HG02870 (cell line): ENCODE data around the gene TMOD1.
"Not testable (repeated sequence)": the region's sequence is repeated elsewhere in the genome, so short reads cannot be mapped to it uniquely, and the experiment has no call there.

ENCODE experiments used
- ATAC-seq: cut with Tn5 transposase; IDR thresholded peaks from one replicate; pipeline ENCODE4 v1.9.1; 2021; ENCODE audit warnings: mild to moderate bottlenecking, moderate library complexity; ENCODE audit not compliant: unreplicated experiment

TMOD1 gene

DNA sequence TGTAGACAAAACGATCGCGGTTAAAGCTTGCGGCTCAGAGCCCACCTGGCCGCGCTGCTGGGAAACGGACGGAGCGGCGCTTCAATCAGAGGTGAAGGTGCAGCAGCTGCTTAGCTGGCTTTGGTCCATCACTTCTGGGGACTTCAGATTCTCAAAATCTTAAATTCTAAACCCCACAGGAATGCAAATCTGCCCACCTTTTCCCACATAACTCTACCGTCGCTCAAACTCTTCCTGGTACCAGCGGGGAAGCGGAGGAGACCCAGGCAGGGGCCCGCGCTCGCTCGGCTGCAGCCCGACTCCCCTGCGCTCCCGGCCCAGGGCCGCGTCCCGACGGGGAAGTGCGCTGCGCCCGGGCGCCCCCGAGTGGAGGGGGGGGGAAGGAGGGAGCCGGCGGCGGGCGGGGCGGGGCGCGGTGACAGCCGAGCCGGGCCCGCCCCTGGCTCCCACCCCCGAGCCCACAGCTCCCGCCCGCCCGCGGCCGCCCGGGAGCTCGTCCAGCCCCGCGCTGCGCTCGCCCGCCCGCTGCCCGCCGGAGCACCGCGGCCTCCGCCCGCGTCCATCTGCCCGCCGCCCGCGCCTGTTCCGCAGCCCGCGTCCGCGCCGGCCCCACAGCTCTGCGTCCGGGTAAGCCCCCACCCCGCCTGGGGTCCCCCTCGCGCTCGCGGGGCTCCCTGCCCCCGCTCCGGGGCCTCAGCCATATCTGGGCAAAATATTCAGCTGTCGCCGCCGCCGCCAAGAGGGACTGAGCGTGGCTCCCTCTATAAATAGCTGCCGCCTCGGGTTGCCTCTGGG lies at the start of gene TMOD1:
TMOD1 (plus strand) TSS at position 490 of the 795 bp plus-strand sequence. CDS start 22,523 bp downstream, outside the sequence.
- ATAC-seq = peak; percentile 60

DNA sequence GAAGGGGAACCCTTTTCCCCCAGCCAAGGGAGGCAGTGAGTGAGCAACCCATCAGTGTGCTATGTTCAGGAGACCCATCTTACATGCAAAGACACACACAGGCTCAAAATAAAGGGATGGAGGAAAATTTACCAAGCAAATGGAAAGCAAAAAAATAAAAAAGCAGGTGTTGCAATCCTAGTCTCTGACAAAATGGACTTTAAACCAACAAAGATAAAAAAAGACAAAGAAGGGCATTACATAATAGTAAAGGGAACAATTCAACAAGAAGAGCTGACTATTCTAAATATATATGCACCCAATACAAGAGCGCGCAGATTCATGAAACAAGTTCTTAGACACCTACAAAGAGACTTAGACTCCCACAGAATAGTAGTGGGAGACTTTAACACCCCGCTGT lies 47.9 kb upstream of the TMOD1 start:
- ATAC-seq = not testable (repeated sequence)

DNA sequence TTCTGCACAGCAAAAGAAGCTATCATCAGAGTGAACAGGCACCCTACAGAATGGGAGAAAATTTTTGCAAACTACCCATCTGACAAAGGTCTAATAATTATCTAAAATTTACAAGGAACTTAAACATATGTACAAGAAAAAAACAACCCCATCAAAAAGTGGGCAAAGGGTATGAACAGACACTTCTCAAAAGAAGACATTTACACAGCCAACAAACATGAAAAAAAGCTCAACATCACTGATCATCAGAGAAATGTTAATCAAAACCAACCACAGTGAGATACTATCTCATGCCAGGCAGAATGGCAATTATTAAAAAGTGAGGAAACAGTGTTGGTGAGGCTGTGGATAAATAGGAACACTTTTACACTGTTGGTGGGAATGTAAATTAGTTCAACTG lies 44.6 kb upstream of the TMOD1 start:
- not testable (repeated sequence) for ATAC-seq

DNA sequence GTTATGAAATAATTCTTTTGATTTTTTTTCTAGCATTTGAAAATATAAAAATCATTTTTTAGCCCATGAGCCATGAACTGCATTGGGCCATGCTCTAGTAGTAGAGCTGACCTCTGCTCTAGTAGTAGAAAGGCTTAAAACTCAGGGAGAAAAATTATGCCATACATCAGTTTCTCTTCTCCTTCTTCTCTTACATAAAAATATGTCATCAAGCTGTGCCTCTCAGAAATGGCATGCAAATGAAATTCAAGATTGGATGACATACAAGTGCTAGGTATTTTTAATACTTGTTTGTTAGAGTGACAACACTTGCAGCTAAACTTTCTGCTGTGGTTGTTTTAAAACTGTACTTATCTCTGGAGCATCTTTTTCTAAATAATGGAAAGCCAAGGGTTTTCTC lies 42.1 kb upstream of the TMOD1 start:
- no peak for ATAC-seq

DNA sequence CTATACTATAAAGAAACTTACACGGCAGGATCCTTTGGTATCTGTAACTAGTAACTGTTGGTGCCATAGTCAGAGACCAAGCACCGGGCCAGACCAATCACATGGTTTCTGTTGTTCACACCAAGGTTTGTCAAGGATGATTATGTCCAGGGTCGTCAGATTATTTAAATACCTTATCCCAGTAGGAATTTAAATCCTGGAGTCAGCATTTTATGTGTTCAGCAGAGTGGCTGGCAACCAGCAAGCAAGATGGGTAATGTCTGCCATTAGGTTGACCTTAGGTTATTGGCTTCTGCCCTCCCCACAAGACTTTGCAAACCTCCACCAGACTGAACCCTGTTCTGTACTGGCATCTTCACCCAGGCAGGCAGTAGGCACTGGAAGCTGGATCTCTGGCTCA lies 39.3 kb upstream of the TMOD1 start:
- no peak for ATAC-seq

DNA sequence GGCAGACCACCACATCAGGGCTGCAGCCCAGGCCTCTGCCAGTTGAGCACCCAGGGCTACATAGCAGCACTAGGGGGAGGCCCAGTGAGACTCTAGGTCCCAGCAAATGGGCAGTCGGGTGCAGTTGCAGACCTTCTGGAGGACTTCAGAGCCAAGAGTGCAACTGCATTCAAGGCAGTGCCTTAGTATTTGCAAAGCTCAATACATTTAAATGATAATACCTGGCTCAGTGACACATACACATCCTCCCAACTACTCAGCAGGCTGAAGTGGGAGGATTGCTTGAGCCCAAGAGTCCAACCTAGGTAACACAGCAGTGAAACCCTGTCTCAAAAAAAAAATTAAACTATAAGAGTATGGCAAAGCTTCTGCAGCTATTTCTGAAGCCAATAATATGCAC lies 38.6 kb upstream of the TMOD1 start:
- no peak for ATAC-seq

DNA sequence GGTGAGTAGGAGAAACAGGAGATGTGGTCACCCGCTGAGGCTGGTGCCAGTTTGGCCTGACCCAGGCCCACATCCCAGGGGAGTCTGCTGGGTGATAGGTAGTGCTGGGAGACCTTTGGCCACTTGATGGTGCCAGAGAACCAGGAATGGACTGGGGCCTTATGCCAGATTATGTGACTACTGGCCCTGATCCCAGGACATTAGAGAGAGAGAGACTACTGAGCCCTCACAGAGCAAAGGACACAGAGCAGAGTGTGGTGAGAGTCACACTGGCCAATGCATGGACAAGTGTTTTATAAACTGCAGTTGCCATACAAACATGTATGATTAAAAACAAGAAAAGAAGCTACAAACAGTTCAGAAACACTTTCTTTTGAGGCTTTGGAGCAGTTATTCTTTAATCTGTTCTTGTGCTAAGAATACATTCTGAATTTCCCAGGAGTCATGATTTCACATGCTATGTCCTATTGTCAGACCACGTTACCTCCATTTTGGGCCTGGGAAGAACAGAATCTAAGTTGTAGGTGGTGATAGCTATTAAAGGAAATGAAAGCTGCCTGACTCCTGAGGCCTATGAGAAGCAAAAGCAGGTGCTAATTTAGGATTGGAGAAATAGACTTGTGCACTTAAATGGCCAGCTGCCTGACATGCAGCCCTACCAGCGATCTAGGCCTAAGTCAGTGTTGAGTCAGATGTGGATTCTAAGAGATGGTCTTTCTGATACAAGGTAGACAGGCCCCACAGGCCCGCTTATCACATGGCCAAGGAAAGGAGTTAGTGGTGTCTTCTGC lies 32.6 kb upstream of the TMOD1 start:
- ATAC-seq = peak; percentile 81

DNA sequence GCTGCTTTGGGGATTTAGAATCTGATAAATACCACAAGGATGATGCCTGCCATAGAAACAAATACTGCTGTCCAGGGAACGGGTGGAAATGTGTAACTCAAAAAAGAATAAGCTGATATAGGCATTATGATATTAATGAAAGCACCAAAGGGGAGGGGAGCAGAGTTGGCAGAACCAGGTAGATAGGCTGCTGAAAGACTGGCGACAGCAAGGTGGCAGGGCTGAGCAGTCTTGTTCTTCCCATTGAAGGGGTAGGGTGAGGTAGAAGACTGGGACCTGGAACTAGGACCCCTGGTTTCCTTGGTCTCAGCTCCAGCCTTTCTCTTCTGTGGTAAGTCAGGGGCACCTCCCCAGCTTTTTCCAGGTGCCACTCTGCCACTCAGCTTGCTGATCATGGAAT lies 31.4 kb upstream of the TMOD1 start:
- no peak for ATAC-seq

DNA sequence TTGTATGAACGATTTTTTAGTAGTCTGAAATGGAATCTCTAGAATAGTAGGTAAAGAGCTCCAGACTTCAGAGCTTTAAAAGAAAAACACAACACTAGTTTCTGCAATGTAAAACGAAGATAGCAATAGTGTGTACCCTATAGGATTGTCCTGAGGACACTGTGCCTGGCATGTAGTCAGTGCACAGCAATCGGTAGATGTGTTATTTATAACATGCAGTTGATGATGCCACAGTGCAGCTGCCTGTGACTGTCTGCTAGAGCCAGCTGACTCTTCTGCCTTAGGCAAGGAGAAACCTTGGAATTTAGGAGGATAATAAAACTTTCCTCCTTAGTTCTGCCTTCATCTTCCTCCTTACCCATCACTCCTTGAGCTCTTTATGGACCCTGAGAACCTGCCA lies 27.7 kb upstream of the TMOD1 start:
- ATAC-seq = no peak

DNA sequence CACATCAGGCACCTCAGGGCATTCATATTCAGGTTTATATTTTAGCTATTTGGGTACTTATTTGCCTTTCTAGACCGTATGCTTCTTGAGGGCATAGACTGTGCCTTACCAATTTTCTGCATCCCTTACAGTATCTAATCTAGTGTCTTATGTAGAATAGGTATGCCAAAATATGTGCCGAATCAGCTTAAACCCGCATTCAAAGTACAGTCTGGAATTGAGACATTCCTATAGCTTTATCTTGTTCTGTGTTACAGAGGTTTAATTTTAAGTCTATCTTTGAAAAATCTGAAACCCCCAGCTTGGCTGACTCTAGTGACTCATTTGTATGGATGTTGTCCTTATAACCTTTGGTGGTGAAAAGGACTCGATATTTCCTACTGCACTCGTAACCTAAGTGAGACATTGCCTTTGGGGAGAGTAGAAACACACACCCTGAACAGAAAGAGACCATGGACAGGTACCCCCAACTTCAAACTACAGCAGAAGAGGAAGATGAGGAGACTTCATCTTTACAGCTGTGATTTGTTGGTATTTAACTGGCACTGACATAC lies 27.0 kb upstream of the TMOD1 start:
- ATAC-seq = no peak

DNA sequence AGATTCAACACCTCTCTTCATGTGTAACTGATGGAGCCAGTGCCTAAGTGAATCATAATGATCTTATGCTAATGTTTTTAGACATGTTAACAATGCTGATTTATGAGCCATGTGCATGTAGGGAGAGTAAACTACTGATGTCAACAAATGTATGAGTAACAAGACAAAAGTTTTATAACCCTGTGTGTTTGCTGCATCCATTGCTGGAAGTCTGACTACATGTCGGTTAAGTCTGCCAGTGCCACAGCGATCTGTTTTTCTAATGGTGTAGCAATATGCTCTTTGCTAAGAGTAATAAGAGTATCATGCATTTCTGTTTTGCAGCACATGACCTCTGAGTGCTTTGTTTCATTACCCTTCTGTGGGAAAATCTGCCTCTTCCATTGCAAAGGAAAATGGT lies 26.4 kb upstream of the TMOD1 start:
- no peak for ATAC-seq

DNA sequence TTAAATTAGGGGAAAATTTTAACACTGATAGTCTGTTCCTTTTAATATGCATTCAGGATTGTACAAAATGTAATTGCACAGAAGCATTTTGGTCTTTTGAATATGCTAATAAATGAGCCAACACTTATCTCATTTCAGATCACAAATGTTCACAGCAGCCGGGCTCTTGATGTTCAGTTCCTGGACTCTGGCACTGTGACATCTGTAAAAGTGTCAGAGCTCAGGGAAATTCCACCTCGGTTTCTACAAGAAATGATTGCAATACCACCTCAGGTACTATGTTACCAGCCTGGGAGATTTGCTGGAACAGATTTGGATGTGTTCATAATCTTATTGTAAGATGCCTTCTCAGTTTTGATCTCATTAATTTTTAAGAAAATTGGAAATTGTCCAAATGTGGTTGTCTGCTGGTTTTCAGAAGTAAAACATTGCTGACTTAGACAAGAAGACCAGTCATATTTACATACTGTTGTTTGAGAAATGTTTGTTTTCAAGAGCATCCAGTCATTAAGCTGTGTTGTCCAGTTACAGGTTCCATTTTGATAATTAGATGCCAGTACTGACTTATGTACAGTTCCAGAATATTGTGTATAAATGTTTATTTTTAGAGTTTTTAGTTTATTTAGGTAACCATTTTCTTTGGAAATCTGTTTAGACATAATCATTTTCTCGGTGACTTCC lies 23.0 kb upstream of the TMOD1 start:
- ATAC-seq = no peak

DNA sequence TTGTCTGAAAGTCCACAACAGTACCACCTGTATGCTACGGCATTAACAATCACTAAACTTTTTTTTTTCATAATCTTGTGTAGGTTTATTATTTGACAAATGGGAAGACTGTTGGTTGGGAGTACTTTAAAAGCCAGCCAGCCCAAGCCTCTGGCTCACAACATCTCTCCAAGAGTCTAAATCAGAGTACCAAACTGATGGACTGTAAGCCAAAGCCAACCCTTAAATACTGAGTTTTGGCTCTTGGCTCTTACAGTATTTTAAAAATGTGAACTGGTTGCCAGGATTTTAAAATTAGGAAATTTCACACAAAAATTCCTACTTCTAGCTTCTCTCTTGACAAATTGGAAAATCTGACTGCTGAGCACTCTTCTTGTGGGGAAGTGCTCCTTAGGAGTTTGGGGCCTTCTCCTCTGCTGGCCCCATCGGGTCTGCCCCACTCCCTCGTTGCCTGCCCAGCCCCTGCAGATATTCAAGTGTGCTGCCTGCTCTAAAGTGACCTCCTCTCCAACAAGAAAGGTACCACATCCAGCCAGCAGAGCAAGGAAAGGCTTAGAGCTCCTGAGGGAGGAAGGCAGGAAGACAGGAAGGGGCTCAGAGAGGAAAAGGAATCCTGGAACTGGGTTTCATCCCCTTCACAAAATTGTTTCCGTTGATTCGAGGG lies 21.8 kb upstream of the TMOD1 start:
- ATAC-seq = no peak

DNA sequence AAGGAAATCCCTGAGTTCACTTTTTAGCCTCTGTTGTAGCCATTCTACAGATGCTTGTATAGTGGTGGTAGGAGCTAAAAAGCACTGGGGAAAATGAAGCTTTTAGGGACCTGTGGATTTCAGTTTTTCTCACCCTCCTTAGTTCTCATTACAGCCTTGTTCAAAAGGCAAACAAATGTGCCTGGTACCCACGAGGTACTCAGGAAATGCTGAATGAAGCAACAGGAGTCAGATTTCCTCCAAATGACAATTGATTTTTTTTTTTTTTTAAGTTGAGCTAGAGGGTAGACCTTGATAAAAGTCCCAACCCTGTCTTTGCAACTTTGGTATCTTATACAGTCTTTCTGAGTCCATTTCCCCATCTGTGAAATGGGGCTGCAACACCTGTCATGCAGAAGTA lies 21.3 kb upstream of the TMOD1 start:
- ATAC-seq = no peak

DNA sequence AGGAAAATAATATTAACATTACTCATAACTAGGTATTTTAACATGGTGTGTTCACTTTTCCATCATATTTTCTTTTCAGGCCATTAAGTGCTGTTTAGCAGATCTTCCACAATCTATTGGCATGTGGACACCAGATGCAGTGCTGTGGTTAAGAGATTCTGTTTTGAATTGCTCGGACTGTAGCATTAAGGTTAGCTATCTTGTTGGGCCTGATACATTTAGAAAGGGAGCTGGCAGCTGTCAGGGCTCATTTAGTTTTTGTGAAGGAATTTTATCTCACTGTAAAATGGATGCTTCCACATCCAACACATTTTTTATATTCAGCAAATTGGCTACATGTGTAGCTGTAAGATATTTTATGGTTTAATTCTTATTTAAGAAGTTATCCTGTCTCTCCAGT lies 20.7 kb upstream of the TMOD1 start:
- ATAC-seq = no peak

DNA sequence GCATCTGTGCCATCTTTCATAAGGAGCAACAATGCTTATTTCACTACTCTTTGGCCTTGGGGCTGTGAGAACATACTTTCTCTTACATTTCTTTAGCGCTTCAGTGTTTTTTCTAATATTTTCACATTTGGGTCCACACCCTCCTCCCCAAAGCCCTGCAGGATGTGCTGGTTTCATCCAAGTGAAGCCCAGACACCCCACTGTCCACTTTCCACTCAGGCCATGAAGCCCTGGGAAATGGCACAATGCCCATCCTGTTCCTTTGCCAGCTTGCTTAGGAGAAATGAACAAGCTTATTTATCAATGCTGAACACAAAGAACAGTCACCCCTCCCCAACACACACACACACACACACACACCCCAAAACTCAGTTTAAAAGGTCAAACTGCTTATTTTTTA lies 17.3 kb upstream of the TMOD1 start:
- no peak for ATAC-seq

DNA sequence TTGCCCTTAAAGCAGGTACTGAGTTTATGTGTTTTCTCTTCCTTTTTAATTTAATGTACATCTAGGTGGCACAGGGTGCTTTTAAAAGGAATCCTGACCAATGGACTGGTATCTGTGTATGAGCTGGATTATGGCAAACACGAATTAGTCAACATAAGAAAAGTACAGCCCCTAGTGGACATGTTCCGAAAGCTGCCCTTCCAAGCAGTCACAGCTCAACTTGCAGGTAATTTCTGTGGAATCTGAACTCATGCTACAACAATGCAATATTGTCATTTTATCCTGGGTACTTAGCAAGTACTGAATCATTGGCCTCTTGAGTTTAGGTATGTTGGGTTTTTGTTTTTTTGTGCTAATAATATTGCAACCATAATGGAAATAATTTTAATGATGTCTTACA lies 14.4 kb upstream of the TMOD1 start:
- no peak for ATAC-seq

DNA sequence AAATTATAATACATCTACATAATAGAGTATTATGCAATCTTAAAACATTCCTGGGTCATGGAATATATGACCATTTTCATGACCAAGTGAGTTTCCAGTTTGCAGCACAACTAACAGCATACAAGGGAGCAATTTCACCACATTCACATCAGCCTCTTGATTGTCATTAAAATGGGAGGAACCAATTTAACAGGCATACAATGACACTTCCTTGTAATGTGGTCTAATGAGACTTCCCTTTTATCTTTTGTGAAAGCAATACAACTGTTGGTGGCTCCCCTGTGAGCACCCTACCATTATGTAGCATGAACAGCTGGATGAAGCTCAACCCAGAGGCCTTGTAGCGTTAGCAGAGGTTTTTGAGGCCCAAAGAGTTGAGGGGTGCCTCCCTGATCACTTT lies 13.6 kb upstream of the TMOD1 start:
- no peak for ATAC-seq

DNA sequence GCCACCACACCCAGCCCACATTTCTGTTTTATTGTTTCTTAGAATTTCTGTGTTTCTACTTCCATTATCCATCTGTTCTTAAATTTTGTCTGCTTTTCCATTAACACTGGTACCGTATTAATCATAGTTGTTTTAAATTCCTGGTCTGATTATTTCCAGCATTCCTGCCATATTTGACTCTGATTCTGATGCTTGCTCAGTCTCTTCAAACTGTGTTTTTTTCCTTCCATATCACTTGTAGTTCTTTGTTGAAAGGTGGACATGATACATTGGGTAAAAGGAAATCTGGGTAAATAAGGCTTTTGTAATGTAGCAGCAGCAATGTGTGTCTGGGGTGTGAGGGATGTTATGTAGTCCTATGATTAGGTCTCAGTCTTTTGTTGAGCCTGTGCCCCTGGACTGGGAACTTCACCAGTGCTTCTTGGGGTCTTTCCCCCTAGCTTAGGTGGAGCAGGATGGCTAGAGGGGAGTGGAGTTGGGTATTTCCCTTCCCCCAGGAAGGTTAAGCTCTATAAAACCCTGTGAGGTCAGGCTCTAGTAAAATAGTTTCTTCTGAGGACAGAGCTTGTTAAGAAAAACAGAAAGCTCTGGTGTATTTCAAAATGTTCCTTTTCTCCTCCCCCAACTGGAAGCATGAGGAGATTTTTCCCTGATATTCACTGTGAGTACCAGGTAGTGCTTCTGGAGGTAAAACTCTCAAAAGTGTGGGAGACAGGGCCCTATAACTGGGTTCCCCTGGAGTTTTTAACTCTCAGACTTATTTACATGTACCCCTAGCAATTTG lies 10.1 kb upstream of the TMOD1 start:
- ATAC-seq = no peak
